MG63 (cell line): ENCODE data around the gene STK32B. TPM values are rescaled to one million over a fixed set of nuclear protein-coding genes. Genes with fewer than 3 reads are reported as not detected.
"Not testable (repeated sequence)": the region's sequence is repeated elsewhere in the genome, so short reads cannot be mapped to it uniquely, and the experiment has no call there.

ENCODE experiments used
- DNase-seq: peaks from one replicate; pipeline ENCODE4 v3.0.0-alpha.2; 2020
- H3K27me3 ChIP-seq: fragments of 250-450 bp; sonication (Bioruptor Pico); 2 replicates; pipeline ENCODE4 v1.5.1; 2020; ENCODE audit warnings: mild to moderate bottlenecking, moderate library complexity
- H3K36me3 ChIP-seq: fragments of 250-450 bp; sonication (Bioruptor Pico); 2 replicates; pipeline ENCODE4 v1.5.1; 2020; ENCODE audit warnings: mild to moderate bottlenecking, moderate library complexity
- H3K4me3 ChIP-seq: fragments of 250-450 bp; sonication (Bioruptor Pico); 2 replicates; pipeline ENCODE4 v1.5.1; 2020; ENCODE audit warnings: mild to moderate bottlenecking, moderate library complexity
- H3K9me3 ChIP-seq: fragments of 250-450 bp; sonication (Bioruptor Pico); 2 replicates; pipeline ENCODE4 v1.5.1; 2020; ENCODE audit warnings: mild to moderate bottlenecking, moderate library complexity
- total RNA-seq: library from RNA; depleted of rRNA; stranded (reverse); fragments of >200 nt; shearing (Covaris generic); gene quantifications from 2 replicates; pipeline ENCODE4 v1.2.3, GENCODE V29; 2014; ENCODE audit warnings: low replicate concordance

STK32B gene
- total RNA-seq, 1 experiment from 2014 or later, result not detected

DNA sequence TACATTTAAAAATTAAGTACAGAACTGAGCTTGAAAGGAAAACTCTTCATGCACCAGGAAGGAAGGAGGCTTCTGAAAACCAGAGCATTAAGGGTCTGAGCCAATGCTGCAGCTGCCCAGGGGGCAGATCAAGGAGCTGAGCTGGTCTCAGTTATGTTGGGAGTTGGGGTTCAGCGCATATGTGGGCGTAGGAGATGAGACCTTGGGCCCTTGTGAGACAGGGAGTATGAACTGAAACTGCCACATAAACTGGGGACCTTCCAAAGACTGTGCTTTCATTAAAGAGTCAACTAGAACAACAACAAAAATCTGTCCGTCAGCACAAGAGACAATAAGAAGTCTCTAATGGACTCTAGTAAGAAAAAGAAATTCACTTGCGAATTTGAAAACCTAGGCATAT lies 226.9 kb downstream of the STK32B start:
- Histone ChIP-seq H3K27me3 (no peaks in the 10 kb centered on the region), H3K36me3 (no peaks in the 10 kb centered on the region), H3K4me3 (no peak overlapping the region), H3K9me3 (no peaks in the 10 kb centered on the region)
- no peak for DNase-seq

DNA sequence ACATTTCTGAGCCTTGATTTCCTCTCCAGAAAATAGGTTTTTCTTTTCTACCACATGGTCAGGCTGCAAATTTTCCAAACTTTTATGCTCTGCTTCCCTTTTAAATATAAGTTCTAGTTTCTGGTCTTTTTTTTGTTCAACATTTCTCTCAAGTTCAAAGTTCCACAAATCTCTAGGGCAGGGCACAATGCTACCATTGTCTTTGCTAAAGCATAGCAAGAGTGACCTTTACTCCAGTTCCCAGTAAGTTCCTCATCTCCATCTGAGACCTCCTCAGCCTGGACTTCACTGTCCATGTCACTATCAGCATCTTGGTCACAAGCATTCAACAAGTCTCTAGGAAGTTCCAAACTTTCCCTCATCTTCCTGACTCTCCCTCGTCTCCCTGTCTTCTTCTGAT lies 228.8 kb downstream of the STK32B start:
- H3K36me3 ChIP-seq, H3K4me3 ChIP-seq, H3K9me3 ChIP-seq, H3K27me3 ChIP-seq, DNase-seq: not testable (repeated sequence)

DNA sequence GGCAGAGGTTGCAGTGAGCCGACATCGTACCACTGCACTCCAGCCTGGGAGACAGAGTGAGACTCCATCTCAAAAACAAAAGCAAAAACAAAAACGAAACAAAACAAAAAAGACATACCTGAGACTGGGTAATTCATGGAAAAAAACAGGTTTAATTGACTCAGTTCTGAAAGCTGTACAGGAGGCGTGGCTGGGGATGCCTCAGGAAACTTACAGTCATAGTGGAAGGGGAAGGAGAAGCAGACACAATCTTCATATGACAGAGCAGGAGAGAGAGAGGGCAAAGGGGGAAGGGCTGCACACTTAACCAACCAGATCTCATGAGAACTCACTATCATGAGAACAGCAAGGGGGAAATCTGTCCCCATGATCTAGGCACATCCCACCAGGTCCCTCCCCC lies 229.5 kb downstream of the STK32B start:
- no peak for DNase-seq
- no peaks in the 10 kb centered on the region for H3K9me3 ChIP-seq
- no peak overlapping the region for H3K4me3 ChIP-seq
- no peaks in the 10 kb centered on the region for H3K36me3 ChIP-seq
- no peaks in the 10 kb centered on the region for H3K27me3 ChIP-seq

DNA sequence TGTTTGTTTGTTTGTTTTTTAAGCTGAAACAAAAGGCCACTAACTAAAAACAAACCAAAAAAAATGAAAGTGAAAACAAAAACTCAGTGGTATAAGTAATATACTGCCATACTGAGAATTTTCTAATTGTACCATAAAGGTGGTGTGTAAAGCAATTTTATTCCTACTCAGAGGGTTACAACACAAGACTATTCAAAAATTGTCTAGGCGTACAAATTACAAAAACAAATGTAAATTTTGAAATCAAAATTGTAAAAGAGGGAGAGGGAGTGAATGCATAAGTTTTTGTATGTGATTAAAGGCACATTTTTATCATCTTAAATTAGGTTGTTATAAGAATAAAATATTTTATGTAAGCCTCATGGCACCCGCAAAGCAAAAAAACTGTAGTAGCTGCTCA lies 232.6 kb downstream of the STK32B start:
- DNase-seq, result no peak
- H3K27me3 ChIP-seq, result no peaks in the 10 kb centered on the region
- H3K9me3 ChIP-seq, result no peaks in the 10 kb centered on the region
- no peaks in the 10 kb centered on the region for H3K36me3 ChIP-seq
- H3K4me3 ChIP-seq, result no peak overlapping the region

DNA sequence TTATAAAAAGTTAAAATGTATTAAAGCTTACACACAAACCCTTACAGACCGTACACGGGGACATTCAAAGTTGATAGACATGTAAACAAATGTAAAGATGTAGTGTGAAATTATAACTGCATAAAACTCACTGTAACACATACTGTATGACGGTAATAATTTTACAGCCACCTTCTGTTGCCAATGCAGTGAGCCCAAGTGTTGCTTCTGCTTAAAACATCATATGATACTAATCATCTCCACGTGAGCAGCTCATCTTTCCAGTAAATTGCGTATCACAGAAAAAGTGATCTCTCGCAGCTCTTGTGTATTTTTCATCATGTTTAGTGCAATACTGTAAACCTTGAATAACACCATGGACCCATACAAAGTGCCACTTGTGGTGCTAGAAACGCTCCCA lies 233.2 kb downstream of the STK32B start:
- DNase-seq, result no peak
- H3K27me3 ChIP-seq, result no peaks in the 10 kb centered on the region
- H3K9me3 ChIP-seq, result no peaks in the 10 kb centered on the region
- no peaks in the 10 kb centered on the region for H3K36me3 ChIP-seq
- H3K4me3 ChIP-seq, result no peak overlapping the region

DNA sequence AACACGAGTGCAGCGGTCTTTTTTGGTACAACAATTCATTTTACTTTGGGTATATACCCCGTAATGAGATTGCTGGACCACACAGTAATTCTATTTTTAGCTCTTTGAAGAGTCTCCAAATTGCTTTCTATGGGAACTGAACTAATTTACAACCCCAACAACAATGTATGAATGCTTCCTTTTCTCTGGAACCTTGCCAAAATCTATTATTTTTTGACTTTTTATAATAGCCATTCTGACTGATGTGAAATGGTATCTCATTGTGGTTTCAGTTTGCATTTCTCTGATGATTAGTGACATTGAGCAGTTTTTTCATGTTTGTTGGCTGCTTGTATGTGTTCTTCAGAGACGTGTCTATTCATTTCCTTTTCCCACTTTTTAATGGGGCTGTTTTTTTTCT lies 240.8 kb downstream of the STK32B start:
- H3K4me3 ChIP-seq, result no peak overlapping the region
- no peaks in the 10 kb centered on the region for H3K27me3 ChIP-seq
- H3K36me3 ChIP-seq, result no peaks in the 10 kb centered on the region
- no peak for DNase-seq
- H3K9me3 ChIP-seq, result no peaks in the 10 kb centered on the region

DNA sequence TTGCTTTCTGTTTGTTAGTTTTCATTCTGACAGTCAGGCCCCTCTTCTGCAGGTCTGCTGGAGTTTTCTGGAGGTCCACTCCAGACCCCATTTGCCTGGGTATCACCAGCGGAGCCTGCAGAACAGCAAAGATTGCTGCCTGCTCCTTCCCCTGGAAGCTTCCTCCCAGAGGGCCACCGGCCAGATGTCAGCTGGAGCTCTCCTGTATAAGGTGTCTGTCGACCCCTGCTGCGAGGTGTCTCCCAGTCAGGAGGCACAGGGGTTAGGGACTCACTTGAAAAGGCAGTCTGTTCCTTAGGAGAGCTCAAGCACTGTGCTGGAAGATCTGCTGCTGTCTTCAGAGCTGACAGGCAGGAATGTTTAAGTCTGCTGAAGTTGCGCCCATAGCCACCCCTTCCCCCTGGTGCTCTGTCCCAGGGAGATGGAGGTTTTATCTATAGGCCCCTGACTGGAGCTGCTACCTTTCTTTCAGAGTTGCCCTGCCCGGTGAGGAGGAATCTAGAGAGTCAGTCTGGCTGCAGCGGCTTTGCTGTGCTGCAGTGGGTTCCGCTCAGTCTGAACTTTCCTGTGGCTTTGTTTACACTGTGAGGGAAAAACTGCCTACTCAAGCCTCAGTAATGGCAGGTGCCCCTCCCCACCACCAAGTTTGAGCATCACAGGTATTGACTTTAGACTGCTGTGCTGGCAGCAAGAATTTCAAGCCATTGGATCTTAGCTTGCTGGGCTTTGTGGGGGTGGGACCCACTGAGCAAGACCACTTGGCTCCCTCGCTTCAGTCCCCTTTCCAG lies 246.9 kb downstream of the STK32B start:
- not testable (repeated sequence) for H3K36me3 ChIP-seq, H3K4me3 ChIP-seq, H3K9me3 ChIP-seq, H3K27me3 ChIP-seq, DNase-seq

DNA sequence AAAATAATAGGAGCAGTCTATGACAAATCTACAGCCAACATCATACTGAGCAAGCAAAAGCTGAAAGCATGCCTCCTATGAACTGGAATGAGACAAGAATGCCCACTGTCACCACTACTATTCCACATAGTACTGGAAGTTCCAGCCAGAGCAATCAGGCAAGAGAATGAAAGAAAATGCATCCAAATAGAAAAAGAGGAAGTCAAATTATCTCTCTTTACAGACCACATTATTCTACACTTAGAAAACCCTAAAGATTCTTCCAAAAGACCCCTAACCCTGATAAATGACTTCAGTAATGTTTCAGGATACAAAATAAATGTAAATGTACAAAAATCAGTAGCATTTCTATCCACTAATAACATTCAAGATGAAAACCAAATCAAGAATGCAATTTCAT lies 249.0 kb downstream of the STK32B start:
- DNase-seq, result no peak
- no peaks in the 10 kb centered on the region for H3K36me3 ChIP-seq
- H3K9me3 ChIP-seq, result no peaks in the 10 kb centered on the region
- H3K27me3 ChIP-seq, result no peaks in the 10 kb centered on the region
- H3K4me3 ChIP-seq, result no peak overlapping the region

DNA sequence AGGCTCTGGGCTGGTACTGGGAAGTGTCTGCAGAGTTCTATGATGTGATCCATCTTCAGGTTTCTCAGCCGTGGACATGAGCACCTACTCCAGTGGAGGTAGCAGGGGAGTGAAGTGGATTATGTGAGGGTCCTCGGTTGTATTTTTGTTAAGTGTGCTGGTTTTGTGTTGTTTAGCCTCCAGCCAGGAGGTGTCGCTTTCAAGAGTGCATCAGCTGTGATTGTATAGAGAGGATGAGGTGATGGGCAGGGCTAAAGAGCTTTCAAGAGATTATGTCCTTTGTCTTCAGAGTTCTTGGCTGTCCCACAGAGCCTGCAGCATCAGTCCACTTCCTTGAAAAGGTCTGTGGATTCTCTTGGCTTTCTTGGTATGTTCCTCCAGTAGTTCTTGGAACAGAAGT lies 256.6 kb downstream of the STK32B start:
- H3K9me3 ChIP-seq, result no peaks in the 10 kb centered on the region
- H3K4me3 ChIP-seq, result no peak overlapping the region
- no peak for DNase-seq
- no peaks in the 10 kb centered on the region for H3K36me3 ChIP-seq
- no peaks in the 10 kb centered on the region for H3K27me3 ChIP-seq

DNA sequence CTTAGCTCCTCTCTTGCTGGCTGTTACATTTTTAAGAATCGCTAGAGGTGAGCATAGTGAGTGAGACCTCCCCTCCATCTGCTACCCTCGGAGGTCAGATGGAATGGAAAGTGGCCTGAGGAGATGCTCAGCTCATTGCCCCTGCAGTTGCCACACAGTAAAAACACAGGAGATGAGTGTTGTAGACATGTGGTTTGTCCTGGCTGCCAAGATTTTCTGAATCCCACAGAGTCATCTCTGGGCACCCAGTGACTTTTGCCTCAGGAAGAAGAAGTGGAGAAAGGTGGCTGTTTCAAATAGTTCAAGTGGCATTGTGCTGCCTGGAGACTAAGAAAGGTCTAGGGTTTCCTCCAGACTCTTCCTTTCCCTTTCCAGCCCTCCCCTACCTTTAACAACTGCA lies 271.0 kb downstream of the STK32B start:
- Histone ChIP-seq H3K27me3 (no peaks in the 10 kb centered on the region), H3K4me3 (no peak overlapping the region), H3K36me3 (no peaks in the 10 kb centered on the region), H3K9me3 (no peaks in the 10 kb centered on the region)
- DNase-seq, result no peak

DNA sequence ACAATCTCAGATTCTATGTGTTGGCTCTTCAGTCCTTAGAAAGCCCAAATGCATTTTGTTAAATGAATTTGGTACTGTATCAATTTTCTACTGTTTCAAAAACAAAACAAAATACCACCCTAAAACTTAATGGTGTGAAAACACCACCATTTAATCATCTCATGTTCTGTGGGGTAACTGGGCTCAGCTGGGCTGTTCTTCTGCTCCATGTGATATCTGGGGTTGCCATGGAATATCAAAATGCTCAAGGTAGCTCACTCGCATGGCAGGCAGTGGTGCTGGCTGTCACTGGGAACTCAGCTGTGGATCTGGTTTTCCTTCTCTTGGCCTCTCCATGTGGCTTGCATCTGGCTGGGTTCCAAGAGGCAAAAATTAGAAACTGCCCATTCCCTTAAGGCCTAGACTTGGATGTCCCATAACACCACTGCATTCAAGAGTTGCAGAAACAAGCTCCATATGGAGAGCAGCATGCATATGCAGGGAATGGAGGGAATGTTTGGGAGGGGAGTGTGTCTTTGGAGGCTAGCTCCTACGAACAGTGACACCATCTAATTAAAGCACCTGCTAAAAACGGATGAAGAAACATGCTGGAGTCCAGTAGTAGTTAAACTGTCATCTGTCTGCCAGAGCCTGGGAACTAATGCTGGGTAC lies 279.2 kb downstream of the STK32B start:
- H3K27me3 ChIP-seq, result no peaks in the 10 kb centered on the region
- no peaks in the 10 kb centered on the region for H3K36me3 ChIP-seq
- no peak for DNase-seq
- no peak overlapping the region for H3K4me3 ChIP-seq
- H3K9me3 ChIP-seq, result no peaks in the 10 kb centered on the region

DNA sequence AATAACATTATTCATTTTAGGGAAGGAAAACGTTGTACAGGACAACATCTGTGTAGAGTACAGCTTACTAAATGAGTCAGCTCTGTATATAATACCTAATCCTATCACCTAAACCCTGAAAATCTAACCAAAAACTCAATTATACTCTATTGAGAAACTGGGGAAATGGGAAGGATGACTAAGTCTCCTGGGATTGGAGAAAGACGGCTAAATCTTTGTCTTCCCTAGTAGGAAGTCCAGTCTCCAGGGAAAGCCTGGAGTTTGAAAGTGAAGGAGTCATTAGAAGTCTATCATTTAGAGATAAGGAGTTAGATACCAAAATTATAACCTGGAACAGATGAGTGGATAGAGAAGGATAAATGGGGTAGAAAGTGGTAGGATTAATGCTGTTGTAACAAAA lies 286.5 kb downstream of the STK32B start:
- DNase-seq, result no peak
- Histone ChIP-seq H3K9me3 (no peaks in the 10 kb centered on the region), H3K36me3 (no peaks in the 10 kb centered on the region), H3K27me3 (no peaks in the 10 kb centered on the region), H3K4me3 (no peak overlapping the region)

DNA sequence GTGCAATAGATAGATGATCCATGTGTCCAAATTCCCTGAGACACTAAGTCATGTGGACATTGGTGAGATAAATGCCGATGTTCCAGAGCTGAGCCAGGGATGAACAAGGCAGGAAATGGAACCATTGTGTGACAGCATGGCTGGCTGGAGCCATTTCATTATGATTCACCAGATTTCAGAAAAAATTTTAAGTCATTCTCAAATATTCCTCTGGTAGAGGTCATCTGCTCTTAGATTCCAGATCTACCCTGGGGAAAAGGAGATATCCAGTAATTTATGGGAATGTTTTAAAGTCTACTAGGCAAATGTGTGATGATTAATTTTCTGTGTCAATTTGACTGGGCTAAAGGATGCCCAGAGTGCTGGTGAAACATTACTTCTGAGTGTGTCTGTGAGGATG lies 287.3 kb downstream of the STK32B start:
- DNase-seq, result no peak
- Histone ChIP-seq H3K9me3 (no peaks in the 10 kb centered on the region), H3K36me3 (no peaks in the 10 kb centered on the region), H3K4me3 (no peak overlapping the region), H3K27me3 (no peaks in the 10 kb centered on the region)

DNA sequence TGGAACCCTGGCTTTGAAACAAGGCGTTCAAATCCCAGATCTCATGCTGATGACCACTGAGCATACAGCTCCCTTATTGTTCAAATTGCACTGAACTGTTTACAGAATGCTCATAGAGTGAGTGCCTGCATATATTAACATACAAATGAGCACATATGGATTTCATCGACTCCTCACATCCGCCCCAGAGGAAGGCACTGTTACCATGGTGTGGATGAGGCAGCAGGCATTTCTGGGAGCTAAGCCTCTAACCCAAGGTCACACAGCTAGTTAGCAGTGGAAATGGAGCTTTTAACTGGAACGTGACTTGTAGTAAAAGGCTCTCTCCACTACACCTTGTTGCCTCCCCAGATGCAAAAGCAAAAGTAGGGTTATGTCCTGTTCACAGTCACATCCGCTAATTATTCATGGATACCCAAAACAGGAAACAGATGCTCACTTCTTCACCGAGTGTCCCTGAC lies 289.7 kb downstream of the STK32B start:
- H3K36me3 ChIP-seq, result no peaks in the 10 kb centered on the region

DNA sequence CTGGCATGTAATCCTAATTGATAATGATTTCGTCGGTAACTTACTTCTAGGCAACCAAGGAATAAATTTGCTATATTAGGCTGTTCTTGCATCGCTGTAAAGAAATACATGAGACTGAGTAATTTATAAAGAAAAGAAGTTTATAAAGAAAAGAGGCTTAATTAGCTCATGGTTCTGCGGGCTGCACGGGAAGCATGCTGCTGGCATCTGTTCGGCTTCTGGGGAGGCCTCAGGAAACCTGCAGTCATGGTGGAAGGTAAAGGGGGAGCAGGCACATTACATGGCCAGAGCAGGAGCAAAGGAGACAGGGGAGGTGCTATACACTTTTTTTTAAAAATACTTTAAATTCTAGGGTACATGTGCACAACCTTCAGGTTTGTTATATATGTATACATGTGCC lies 290.2 kb downstream of the STK32B start:
- no peak for DNase-seq
- no peaks in the 10 kb centered on the region for H3K27me3 ChIP-seq
- H3K4me3 ChIP-seq, result no peak overlapping the region
- no peaks in the 10 kb centered on the region for H3K9me3 ChIP-seq
- no peaks in the 10 kb centered on the region for H3K36me3 ChIP-seq

More for the DNA sequence above, 289.7 kb downstream of the STK32B start:
- DNase-seq, result no peak
- Histone ChIP-seq H3K4me3 (no peak overlapping the region), H3K9me3 (no peaks in the 10 kb centered on the region), H3K27me3 (no peaks in the 10 kb centered on the region)

DNA sequence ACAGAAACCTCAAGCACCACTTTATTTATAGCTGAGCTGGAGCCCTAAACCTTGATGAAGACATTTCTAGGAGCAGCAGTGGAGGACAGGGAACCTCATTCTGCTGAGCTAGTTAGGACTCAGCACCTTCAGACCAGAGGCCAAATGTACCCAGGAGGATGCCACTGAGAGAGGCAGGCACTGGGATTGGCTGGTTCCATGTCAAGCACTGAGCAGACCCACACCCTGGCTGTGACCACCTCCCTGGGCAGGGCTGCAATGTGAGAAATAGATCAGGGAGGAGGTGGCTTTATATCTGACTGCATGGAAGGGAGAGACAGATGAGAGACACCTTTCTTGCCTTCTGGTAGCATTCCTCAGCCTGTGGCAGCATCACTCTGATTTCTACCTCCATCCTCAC lies 304.6 kb downstream of the STK32B start:
- H3K27me3 ChIP-seq, result no peaks in the 10 kb centered on the region
- no peak for DNase-seq
- no peak overlapping the region for H3K4me3 ChIP-seq
- no peaks in the 10 kb centered on the region for H3K36me3 ChIP-seq
- H3K9me3 ChIP-seq, result no peaks in the 10 kb centered on the region

DNA sequence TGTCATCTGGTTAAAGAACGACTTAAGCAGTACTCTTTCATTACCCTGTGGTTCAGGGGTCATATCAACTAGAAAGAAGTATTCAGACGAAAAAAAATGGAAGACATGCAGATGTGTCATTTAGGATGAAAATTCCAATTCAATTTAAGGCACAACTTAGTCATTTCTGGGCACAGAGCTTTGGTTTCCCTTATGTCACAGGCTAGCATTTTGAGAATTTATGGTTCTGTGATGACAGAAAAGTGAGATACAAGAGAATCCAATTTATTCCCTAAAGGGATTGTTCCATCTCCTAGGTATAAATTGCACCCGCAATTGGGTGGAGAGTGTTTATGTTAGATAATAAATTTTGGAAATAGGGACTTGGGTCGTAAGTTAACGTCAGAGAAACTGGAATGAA lies 306.6 kb downstream of the STK32B start:
- Histone ChIP-seq H3K9me3 (no peaks in the 10 kb centered on the region), H3K36me3 (no peaks in the 10 kb centered on the region), H3K27me3 (no peaks in the 10 kb centered on the region), H3K4me3 (no peak overlapping the region)
- DNase-seq, result no peak

DNA sequence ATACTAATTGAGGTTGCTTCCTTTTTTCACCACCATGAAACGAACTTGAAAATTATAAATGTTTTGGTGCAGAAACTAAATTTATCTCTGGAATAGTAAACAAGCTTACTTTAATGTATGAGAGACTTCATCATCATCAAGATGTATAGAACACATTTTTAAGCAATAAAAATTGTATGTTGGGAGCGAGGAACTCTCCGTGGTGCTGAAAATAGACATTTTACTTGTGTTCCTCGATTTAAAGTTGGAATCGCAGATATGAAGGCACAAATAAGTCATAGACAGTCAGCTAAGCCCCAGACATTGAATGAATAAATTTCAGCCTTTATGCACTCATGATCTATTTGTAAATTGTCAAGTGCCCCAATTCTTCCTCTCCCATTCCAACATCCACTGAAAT lies 310.7 kb downstream of the STK32B start:
- no peaks in the 10 kb centered on the region for H3K27me3 ChIP-seq
- H3K9me3 ChIP-seq, result no peaks in the 10 kb centered on the region
- H3K36me3 ChIP-seq, result no peaks in the 10 kb centered on the region
- DNase-seq, result no peak
- H3K4me3 ChIP-seq, result no peak overlapping the region
